NCI-H2107 (cell line): Measurements from ENCODE around the gene WWTR1.

ENCODE experiments used
- DNase-seq: peaks from one replicate; lab custom pipeline; 2025; lab: John Stamatoyannopoulos, UW

WWTR1 gene

DNA sequence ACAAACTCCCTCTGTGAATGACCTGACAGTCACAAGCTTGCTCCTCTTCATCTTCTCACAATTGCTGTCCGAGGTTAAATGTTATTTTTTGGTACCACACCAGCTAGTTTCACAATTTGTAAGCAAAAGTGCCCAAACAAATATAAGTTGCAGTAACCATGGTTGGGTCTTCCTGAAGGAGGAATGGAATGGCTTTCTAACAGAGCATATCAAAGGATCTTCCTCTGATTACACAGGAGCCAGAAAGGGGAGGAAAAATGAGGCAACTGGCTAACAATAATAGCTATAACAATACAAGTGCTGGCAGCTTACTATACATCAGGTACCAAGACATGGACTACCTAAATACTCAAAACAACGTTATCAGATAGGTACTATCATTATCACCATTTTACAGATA lies 90.4 kb downstream of the WWTR1 start:
- DNase-seq: no peak

DNA sequence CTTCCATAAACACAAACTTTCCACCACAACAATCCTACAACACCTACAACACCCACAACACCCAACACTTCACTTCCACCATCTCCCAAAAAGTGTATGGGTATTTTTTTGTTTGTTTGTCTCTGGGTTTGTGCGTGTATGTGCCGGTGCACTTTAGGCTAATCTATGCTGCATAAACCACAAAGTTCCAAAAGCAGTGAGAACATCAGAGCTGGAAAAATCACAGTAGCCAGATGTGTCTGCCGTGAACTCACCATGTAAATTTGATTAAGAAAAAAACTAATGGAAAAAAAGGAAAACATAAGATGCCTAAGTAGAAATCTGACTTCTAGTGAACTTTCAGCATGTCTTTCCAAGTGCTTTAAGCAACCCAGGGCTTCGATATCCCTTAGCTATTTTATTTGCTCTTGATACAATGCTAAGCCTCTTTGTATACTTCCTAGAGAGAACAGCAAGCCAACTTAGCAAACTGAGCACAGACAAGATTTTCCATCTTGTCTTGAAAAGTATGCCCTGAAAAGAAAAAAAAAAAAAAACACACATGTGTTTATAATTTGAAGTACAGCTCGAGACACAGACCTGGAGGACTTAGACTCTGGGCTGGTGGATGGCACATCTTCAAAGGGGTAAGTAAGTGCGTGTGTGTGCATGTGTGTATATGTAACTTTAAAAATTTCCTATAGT lies 91.4 kb downstream of the WWTR1 start:
- DNase-seq: no peak

DNA sequence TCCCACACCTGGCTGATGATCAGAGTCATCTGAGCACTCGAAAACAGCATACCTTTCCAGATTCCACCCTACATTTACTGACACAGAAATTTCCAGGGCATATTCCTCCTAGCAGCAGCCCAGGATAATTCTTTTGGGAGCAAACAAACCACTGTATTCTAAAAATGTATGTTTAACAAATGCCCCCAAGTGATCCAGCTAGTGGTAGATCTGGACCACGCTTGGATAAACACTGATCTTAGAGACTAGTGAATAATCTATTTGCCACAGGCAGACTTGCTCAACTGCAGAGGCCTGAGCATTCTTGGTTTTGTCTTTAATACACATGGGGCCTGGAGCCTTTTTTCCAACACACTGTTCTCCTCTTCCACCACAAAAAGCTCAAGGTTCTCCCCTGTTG lies 93.7 kb downstream of the WWTR1 start:
- DNase-seq: no peak

DNA sequence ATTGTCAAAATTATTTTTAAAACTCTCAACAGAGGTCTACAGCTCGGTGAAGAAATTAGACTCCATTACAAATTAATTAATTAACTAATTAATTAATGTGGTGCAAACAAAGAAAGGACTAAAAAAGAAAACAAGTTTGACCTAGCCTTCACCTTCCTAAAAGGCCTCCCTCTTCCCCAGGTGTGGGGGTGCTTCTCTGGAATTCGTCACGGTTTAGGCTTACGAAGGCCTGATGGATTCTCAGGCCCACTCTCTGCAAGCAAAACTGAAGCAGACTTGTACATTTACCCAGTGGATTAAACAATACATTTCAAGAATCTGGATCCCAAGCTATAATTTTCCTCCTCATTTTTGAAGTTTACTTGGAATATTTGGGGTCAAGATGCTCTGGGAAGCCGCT lies 94.7 kb downstream of the WWTR1 start:
- no peak for DNase-seq

DNA sequence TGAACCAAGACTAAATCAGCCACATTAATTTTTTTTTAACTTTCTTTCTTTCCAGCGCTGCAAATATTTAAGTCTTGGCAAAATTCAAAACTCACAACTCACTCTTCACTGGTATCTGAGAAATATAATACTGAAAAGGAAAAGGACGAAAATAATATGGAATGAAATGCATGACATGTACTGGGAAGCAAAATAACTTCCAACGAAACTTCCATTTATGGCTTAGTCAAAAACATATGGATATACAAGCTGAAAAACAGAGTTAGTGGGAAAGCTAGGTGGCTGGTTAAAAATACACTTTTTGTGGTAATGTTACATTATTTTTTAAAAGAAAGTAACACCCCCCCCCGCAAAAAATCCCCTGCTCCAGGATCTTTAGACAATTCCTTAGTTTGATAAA lies 97.2 kb downstream of the WWTR1 start:
- DNase-seq: no peak

DNA sequence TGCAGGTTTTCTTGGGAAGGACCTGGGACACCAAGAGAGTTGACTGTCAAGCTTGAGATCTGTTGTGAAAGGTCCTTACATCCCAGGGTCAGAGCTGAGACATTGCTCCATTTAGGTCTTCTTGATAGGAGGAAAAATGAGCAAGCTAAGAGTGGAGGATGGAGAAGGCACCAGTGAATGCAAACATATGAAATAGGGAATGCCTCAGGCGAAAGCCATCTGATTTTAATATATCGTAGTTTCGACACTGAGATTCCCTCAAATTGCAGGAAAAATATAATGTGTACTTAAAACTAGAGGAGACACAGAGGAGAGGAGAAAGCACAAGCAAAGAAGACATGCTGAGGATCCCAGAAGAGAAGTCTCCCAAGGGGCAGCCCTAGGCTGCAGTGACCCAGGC lies 97.8 kb downstream of the WWTR1 start:
- no peak for DNase-seq

DNA sequence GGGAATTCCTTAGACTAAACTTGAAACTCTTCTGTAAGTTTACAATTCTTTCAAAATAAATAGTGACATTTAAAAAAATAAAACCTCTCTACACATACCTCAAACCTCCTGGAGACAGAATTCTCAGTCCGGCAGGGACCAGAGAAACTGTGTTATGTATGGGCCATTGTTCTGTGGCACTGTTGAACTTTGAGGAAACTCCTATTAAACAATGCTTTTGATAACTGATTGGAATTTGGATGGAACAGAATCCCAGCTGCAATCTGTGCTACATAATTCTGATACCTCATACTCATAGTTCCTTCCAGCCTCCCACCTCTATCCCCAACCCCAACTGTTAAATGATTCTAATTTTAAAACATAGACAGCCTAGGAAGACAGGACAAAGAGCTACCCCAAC lies 98.3 kb downstream of the WWTR1 start:
- no peak for DNase-seq

DNA sequence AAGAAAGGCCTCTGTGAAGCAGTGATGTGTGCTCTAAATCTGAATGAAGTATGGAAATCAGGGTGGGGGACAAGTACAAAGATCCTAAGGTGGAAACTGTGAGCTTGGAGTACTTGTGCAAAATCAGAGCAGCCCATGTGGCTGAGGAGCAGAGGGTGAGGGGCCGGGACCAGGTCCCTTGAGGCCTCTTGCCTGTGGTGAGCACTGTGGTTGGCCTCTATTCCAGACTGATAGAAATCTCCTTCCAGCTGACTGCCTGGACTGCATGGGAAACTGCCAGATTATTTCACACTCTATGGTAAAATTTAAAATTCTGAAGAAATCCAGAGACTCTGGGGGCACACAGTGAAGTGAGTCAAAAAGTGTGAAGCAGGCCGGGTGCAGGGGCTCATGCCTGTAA lies 101.9 kb downstream of the WWTR1 start:
- DNase-seq: no peak

DNA sequence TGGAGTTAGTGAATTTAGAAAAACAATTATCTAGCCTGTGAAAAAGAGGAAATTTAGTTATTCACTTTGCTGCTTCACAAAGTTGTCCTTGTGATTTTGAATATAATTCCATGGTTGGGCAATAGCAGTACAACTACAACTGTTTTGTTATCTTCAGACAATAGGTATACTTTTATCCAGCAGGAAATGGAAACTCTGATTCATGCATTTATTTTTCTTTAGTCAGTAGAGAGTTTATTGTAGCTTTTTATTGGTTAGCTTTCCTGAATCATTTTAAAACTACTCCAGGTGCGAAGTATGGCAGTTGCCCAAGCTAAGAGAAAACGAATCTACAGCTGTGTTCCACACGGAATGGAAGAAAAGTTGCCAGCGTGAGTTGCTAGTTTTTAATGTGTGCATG lies 103.0 kb downstream of the WWTR1 start:
- DNase-seq: no peak

DNA sequence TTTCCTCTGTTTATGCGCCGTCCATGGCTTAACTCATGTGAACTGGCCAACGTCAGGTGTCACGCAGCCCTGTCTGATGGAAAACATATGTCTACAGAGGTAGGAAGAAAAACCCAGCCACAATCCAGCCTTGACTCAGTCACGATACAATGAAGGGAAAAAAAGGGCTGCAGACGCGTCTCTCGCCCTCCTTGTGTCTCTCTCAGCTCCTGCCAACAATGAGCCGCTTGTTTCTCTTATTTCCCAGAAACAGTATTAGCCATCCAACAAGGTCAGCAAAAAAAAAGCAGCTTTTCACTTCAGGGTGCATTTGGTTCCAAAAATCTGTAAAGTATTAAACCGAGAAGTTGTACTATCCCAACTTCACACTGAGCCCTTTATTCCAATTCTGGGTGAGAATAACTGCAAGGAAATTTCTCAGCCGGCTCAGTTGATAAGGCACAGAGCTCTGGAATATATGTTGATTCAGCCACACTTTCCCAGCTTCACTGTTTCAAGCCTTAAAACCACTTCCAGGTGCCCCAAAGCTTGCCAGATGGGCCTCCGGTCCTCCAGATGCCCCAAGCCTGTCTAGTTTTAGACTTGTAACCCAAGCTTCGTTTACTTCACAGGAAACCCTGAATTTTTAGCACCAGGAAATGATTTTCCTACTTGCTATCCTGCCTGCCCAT lies 103.9 kb downstream of the WWTR1 start:
- no peak for DNase-seq

DNA sequence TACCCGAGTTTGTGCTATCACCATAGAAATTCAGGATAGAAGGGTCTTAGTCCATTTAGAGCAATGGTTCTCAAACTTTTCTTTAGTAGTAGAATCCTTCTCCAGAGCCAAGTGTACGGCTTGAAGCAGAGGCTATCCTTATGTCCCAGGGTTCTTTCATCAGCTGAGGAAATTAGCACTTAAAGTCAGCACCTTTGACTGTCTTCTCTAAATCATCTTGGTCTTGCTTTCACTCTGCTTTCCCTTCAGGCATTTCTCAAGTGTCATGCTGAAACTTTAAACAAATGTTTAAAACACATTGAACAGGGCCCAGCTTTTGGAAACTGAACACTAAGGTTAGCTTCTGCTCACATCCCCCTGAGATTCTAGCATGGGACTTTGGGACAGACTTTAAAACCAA lies 105.1 kb downstream of the WWTR1 start:
- DNase-seq: no peak

DNA sequence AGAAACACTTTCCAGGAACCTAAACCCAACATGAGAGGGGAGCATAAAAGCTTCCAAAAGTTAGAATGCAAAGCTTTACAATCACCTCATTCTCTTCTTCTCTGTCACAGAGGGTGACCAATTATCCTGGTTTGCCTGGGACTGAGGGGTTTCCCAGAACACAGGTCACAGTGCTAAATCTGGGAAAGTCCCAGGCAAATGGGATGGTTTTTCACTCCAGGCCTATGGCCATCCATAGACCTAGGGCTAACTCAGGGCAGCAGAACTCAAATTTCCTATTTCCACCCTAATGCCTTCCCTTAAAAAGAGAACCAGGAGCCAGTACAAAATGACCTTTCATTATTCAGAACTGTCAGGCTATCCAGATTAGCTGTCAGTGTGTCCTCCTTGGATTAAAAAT lies 106.3 kb downstream of the WWTR1 start:
- no peak for DNase-seq

DNA sequence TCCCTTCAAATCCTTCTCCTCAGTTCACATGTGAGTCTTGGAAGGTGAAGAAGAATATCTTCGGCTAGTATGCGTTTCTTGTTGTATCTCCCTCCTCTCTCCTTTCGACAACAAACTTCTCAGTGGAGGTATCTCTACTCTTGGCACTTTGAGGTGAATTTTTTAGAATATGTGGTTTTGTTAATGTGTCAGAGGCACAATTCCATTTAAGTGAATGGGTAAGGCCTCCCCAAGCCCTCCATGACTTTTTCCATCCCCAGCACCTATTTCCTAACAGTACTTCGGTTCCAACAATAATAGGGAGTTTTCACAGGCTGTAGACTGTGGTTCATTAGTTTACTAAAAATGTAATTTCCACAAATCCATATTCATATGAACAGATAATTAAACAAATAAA lies 109.2 kb downstream of the WWTR1 start:
- DNase-seq: no peak

DNA sequence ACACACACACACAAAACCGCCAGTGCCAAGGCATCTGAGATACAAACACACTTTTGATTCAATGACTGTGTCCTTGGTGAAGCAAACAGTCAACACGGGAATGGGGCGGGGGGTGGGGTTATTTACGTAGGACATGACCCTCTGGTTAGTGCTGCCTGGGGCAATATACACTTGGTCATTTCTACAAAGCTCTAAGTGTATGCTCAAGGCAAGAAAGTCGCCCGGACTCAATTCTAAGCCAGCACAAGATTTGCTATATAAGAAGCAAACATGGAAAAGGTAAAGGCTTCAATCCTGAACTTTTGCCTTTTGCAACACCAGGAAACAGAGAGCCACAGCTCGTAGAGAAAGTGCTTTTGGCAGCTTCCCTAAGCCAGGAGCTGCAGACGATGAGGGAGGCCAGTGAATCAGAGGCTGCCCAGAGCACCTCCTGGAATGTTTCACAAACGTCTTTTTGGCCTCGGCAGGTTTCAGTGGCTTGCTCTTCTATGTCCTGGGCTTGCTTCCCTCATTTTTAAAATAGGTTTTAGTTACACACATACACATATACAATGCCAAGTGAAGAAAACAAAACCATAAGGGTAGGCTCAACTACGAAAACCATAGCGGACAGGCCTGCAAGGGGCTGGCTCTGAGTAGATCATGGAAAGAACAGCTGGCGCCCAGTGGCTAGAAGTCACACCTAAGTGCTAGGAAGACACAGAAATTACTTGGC lies 109.7 kb downstream of the WWTR1 start:
- no peak for DNase-seq

DNA sequence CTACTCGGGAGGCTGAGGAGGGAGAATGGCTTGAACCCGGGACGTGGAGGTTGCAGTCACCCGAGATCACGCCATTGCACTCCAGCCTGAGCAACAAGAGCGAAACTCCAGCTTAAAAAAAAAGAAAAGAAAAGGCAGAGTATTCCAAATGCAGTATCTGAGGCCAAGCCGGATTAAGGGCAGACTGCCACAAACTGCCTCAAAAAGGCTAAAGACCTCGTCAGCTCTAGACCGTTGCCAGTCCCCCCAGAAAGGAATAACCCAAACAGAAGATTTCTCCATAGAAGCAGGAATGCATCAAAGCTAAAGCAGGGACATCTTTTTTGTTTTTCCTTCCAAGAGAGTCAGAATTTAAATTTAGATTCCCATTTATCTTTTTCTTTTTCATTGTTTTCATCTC lies 110.4 kb downstream of the WWTR1 start:
- no peak for DNase-seq

DNA sequence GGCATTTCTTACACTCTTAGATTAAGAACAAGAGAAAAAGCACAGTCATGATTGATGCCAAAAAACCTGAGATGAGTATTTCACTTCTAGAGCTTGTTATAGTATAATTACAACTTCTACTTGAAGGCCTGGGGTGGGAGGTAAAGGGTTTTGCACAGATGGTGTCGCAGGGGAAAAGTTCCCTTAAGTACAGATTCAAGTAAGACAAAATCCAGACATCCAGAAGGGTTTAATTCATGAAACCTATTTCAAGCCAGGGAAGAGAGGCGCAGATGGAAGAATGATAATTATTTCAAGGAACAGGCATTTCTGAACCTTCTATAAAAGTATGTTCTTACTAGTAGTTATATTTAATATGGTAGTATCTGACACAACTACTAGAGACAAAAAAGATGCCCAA lies 112.8 kb downstream of the WWTR1 start:
- DNase-seq: no peak

DNA sequence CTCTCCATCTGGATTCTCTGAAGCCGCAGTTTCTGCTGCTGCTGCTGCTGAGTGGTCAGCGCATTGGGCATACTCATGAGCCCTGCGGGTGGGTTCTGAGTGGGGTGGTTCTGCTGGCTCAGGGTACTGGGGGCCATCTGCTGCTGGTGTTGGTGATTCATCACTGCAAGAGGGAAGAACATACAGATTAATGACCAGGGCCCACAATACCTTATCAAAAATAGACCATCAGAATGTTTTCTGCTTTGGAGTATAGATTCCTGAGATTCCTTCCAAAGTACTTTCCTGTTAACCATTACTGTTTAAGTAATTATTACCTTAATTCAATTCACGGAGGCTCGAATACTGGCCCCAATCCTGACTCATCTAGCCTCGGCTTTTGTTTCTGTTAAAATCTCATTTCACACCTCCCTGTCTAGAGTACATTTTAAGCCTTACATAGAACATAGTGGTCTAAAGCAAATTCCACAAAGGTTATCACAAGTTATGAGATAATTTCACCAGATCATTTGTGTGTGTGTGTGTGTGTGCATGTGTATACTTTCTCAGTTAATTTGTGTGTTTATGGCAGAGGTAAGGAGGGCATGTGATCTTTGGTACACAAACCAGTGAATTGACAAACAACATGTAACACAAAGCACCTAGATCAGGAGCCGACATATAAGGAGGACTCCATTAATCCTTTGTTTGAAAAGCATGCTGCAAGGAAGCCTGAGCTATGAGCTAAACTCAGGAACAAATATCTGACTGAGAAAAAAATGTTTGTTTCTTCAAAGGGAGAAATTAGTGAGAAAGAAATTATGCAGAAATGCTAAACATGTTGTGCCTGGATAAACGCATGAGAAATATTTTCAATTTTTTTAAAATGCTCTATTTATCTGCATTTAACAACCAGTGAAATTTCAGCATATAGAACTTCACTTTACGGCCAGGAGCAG lies 115.2 kb downstream of the WWTR1 start:
- DNase-seq: no peak

DNA sequence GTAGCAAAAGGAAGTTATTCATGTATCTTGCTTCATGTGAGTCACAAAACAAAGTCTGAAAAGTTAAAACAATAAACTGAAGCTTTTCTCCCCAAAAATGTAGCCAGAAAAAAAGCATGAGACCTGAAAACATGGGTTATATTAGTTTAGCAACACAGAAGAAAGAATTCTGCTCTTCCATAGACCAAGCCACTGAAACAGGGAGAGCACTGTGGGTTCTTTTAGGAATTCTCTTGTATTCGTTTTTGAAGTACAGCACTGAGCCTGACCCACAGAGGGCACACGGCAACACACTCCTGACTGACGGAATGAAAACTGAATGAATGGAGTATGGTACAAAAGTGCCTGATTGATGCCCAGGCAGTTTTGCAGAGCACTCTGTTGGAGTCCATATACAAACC lies 116.7 kb downstream of the WWTR1 start:
- DNase-seq: no peak

DNA sequence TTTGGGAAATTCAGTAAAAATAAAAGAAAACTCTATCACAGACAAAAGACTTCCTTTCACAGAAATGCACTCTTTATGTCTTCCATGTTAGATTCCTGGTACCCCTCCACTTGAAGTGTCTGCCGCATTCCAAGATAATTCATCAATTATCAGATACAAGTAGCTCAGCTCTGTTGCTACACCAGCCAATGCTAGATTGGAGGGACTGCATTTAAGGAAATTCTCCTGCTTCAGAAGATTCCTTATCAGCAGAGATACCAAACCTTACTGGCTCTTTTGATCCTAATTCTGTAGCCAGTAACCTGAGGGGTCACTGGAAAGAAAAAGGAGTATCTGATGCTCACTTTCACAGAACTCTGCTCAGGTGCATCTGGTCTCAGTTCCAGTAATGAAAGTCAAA lies 119.5 kb downstream of the WWTR1 start:
- no peak for DNase-seq

DNA sequence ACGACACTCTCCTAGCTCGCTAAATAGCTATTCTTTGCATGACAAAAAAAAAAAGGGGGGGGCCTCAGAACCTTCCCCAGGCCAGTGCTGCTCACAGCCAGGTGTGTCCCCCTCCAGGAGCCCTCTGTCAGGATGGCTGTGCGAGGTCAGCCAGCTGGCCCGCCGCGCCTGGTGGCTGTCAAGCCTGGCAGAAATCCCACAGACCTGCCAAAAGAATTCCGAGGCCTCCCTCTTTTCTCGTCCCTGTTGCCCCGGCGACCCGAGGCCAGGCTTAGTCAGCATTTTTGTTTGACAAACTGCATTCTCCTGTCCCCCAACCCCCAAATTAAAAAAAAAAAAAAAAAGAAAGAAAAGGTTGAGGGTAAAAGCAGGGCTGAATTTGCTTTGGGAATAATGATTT lies 121.4 kb downstream of the WWTR1 start:
- no peak for DNase-seq

DNA sequence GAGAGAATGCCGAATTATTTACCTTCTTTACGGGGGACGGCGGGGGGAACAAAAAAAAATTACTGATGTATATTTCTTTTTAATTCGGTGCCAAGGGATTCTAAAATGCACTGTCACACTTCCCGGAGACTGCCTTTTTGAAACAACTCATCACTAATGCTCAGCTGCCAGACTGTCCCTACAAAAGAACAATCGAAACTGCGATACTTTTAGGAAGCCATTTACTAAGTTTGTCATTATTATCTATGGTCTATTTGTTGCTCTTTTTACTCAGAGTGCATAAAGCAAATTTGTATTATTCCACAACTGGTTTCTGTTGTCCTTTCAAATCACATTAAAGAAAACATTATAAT lies 122.5 kb downstream of the WWTR1 start:
- DNase-seq: no peak

DNA sequence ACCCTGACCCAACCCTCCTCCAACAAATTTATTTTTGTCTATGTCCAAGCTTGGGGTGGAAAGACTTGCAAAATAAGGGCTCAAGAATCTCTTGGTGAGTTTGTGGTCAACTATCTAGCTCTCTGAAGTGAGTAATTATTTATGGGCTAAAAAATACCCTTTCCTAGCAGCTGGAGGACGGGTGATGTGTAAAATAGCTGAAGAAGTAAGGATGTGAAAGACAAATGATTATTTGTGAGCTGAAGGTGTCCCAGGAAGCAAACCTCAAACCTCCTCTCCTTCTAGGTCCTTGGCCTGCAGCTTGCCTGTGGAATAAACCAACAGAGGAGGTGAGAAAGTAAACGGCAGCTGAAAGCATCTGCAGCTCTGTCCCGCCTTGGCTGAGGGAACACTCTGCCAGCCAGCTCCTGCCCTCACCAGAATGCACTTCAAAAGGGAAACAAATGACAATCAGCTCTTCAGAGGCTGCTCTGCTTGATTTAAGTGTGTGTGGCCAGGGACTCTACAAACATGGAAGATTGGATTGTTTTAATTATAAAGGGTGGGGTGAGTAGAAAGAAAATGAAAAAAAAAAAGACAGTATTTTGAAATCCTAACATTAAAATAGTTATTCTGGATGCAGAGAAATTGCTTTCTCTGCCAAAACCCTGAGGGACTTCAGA lies 123.0 kb downstream of the WWTR1 start:
- no peak for DNase-seq
